Measurements from ENCODE around the gene CFP.

The CFP gene

DNA sequence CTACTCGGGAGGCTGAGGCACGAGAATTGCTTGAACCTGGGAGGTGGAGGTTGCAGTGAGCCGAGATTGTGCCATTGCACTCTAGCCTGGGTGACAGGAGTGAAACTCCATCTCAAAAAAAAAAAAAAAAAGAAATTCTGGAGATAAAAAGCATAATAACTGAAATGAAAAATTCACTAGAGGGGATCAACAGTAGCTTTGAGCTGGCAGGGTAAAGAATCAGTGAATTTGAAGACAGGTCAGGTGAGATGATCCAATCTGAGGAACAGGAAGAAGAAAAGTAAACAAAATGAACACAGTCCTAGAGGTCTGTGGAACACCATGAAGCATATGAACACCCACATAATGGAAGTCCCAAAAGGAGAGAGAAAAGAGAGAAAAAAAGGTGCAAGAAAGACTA is 32.5 kb downstream of the CFP start:
- DNase-seq = no peak

DNA sequence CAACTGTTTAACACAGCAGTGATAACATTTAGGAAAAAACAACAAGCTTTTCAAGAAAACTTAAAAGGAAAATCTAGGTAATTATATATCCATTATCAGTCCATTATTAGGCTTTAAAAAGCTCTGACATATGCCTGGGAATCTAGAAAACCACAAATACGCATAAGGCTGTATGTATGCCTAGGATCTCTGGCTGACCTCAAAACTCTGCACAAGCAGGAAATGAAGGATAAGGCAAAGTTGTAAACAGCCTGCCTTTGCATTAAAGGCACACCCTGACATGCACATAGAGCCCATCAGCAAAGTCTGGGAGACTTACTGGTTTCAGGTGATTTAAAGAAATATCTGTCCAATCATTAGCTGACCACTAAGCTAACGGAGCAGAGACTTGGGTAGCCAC is 33.5 kb downstream of the CFP start:
- DNase-seq = no peak

DNA sequence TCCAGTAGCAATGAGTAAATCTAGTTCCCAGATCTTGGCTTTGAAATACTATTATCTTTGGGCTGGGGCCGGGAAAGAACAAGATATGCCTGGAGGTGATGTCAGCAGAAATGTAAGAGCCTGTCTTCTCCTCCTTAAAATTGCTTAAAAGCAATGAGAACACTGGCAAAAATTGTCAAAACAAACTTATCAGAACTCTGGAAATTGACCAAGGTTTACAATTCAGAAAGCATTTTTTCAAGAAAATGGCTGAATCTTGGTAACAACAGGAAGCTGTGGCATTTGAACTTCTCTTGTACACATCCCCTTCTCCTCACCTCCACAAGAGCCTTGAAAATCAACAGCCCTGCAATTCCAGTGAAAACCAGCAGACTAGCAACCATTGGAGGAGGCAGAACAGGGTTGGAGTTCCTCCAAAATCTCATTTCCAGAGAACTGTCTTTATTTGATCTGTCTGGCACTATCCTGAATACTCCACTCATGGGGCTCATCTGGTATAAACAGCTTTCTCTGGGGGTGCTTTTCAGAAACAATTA is 33.9 kb downstream of the CFP start:
- no peak for DNase-seq

DNA sequence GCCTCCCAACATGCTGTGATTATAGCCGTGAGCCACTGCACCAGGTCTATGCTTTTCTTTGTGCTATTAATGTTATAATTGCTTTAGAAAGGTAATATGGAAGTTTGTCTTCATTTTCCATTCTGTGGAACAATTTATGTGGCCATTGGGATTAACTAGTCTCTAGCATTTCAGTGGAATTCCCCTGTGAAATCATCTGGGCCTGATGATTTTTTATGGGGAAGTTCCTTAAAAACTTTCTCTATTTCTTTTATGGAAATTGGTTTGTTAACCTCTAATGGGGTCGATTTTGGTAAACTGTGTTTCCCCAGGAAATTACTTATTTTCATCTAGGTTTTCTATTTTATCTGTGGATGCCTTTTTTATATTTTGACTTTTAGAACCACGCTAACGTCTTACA is 36.2 kb downstream of the CFP start:
- DNase-seq = no peak

DNA sequence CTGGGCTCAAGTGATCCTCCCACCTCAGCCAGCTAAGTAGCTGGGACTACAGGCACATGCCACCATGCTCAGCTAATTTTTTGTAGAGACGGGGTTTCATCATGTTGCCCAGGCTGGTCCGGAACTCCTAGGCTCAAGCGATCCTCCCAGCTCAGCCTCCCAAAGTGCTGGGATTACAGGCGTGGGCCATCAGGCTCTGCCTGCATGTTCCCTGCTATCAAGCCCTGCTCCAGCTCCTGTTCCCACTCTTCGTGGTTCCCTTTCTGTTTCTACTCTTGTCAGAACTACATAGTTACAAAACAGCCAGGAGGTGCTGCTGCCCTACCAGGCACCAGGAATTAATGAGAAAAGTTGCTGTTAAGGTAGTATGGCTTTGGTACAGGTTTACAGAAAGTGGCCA is 38.7 kb downstream of the CFP start:
- no peak for DNase-seq

DNA sequence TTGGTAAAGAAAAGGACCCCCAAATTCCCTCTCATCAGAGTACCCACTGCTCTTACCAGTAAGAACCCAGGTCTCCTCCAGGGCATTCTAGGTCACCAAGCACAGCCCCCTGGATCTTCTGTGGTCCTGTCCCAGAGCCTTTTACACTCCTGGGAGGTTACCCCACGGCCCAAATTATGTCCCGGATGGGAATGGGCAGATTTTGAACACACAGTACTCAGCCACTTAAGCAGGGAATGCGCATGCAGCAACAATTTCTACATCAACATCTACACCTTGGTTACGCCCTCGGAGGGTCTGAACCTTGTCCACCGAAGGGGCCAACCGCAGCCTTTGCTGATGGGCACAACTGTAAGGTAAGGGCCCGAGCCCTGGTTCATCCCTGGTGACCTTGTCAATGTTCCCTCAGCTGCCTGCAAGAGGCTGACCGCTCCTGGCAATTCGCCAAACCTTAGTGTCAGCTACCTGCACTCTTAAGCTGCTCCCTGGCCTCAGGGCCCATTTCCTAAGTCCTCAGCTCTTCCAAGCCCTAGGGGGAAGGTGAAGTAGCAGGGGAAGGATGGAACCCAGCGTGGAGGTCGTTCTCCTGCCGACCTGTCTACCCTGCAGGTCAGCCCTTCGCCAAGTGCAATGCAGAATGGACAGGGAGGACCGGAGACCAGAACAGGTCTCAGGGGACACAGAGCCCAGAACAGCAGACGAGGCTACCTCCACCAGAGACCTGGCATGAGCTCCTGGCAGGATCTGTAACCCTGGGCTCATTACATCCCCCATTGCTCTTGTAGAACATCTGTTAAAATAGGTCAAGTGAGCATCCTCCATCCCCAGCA is 41.6 kb downstream of the CFP start:
- no peak for DNase-seq

GRCh38 chrX:47587091-47587891 is 42.4 kb downstream of the CFP start:
- DNase-seq = no peak

DNA sequence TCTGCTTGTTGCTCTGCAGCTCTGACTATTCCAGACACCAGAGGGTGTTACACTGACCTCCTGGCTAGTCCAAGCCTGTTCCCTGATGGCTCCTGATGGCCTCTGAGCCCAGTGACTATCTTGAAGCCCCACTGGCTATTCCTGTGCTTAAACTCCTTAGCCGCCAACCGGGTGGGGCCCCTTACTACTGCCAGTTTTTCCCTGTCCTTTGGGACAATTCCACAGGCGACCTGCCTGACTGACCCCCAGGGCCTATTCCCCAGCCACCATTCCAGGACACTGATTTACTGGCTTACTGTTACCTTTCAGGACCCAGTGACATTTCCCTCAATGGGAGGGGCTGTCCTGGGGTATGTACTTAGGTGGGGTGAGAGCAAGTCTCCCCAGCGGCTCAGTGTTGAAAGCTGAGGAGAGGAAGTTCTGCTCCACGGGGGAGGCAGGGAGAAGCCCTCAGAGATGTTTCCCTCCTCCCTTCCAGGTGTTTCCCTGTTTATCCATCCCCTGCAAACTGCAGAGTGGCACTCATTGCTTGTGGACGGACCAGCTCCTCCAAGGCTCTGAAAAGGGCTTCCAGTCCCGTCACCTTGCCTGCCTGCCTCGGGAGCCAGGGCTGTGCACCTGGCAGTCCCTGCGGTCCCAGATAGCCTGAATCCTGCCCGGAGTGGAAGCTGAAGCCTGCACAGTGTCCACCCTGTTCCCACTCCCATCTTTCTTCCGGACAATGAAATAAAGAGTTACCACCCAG is 43.5 kb downstream of the CFP start:
- no peak for DNase-seq

DNA sequence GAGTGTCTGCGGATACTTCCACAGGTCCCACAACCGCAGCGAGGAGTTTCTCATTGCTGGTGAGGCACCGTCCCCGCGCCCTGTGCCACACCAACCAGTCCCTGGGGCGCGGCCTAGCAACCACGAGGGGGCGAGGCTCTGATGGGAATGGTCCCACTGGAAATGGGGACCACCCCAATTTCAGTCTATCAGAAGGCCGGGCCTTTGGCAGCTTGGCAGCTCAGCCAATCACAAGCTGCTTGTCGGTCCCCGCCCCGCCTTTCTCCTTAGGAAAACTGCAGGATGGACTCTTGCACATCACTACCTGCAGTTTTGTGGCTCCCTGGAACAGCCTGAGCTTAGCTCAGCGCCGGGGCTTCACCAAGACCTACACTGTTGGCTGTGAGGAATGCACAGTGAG is 44.5 kb downstream of the CFP start:
- no peak for DNase-seq

GRCh38 chrX:47584714-47585113 is 45.0 kb downstream of the CFP start:
- DNase-seq = no peak

DNA sequence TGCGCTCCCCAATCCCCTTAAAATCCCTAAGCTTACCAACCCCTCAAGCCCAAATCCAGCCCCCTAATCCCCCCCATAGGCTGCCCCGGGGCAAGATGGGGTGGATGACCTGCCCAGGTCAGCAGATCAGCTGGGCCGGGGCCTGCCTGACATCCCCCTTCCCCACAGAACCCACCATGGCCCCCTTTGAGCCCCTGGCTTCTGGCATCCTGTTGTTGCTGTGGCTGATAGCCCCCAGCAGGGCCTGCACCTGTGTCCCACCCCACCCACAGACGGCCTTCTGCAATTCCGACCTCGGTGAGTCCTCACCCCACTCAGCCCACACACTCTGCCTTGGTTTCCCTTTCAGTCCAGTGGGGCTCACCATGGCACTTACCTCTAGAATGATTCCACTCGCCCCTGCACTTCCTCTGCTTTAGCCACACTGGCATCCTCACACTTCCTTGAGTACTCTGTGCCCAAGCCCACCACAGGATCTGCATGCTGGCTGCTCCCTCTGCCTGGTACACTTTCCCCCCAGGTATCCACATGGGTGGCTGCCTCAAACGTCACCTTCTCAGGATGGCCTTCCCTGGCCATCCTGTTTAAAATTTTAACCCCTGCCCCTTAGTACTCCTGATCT is 46.4 kb downstream of the CFP start:
- no peak for DNase-seq

- peak; percentile 93 for DNase-seq
Measured at GRCh38 chrX:47581731-47582647, 47.7 kb downstream of the CFP start, which contains the start of gene TIMP1. TIMP1 (plus strand) TSS chrX:47582436; CDS start chrX:47583416, 980 bp downstream.

- no peak for DNase-seq
Measured at GRCh38 chrX:47579537-47579936, 50.2 kb downstream of the CFP start.

- DNase-seq = no peak
Measured at GRCh38 chrX:47578692-47579091, 51.0 kb downstream of the CFP start.

DNA sequence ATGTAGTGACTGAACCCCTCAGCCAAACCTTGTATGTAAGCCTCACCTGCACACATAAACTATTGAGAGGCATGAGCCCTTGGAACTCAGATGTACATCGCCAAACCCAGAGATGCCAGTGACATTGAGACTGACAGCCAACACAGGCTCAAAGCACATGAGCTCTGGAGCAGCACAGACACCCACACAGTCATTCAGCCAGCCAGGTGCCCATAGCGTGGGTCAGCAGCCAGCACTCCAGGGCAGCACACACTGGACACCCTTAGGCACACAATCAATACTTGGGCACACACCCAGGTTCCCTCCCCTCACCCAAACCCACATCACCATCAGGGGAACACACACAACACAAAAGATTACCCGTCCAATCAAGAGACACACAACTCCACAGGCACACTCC is 51.8 kb downstream of the CFP start:
- no peak for DNase-seq

- no peak for DNase-seq
Measured at GRCh38 chrX:47577424-47577823, 52.3 kb downstream of the CFP start.

DNA sequence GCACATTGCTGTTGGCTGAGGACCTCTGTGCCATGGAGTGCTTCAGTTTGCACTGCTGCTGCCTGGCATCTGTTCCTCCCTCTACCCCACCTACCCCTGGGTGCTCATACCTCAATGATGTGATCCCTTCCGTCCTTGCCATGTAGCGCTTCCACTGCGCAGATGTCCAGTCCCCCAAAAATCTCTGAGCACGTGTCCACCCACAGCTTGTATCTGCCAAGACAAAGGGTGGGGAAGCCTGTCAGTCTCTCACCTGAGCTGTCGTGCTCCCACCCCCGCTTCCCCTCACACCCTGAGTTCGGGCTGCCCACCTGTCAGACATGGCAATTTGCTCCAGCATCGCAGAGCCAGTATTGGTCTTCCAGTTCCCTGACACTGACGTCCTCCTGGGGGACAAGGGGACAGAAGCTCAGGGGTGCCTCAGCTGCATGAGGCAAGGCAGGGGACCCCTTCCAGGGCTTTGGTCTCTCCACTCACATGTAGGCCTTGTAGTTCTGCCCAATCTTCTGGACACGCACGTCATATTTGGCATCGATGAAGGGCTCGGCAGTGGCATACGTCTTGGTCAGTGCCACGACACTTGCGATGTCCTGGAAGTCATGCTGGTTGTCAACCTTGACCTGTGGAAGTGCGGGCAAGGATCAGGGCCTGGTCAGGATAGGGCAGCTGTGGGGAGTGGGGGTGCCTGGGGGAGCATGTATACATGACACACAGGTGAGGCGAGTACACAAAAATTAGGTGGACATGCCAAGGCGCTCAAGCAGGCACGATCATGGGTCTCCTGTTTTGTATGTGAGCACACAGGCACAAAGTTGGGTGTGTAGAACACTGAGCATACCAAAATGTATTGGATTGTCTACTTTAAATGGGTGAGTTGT is 53.5 kb downstream of the CFP start:
- no peak for DNase-seq

- no peak for DNase-seq
Measured at GRCh38 chrX:47574547-47575301, 55.0 kb downstream of the CFP start.

DNA sequence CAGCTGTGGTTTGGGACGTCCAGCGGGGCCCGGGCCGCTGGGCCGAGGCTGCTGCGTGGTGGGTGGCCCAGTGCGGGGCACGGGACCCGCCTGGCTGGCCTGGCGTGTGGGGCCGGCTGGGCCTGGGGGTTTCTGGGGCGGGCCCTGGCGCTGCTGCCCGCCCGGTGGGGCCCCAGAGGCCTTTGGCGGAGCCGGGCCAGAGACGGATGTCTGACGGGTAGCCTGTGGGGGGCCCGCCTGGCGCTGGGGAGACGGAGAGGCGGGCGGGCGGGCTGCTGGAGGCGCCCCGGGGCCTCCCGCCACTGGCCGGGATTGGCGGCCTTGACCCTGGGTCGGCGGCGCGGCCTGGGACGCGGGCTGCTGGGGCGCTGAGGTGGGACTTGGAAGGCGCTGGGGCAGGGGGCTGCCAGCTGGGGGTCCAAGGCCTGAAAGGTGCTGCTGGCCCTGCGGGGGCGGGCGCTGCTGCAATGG is 55.6 kb downstream of the CFP start:
- no peak for DNase-seq
